Activated CD4-positive, alpha-beta T cell treated with anti-CD3 and anti-CD28 coated beads for 4 hours (primary cell): ENCODE measurements around the gene USP7.
"Not testable (repeated sequence)": the region's sequence is repeated elsewhere in the genome, so short reads cannot be mapped to it uniquely, and the experiment has no call there.

Experiments
- DNase-seq, 2 donors: peaks; one replicate each; pipeline ENCODE4 v3.0.0-alpha.2; 2020

The USP7 gene

GRCh38 chr16:8858994-8859912 is 104.5 kb downstream of the USP7 start:
- DNase-seq = no peak

- no peak for DNase-seq
Observed at GRCh38 chr16:8855972-8856371, 107.7 kb downstream of the USP7 start.

GRCh38 chr16:8855051-8855786 is 108.5 kb downstream of the USP7 start:
- DNase-seq = no peak

GRCh38 chr16:8854298-8854948 is 109.3 kb downstream of the USP7 start:
- DNase-seq = no peak

- DNase-seq = no peak
Observed at GRCh38 chr16:8853611-8854010, 110.1 kb downstream of the USP7 start.

- no peak for DNase-seq
Observed at GRCh38 chr16:8853150-8853549, 110.6 kb downstream of the USP7 start.

GRCh38 chr16:8852534-8852933 is 111.2 kb downstream of the USP7 start:
- no peak for DNase-seq

GRCh38 chr16:8851761-8852403 is 111.8 kb downstream of the USP7 start:
- no peak for DNase-seq

GRCh38 chr16:8850279-8850885 is 113.3 kb downstream of the USP7 start:
- no peak for DNase-seq

GRCh38 chr16:8849411-8850011 is 114.2 kb downstream of the USP7 start:
- DNase-seq = no peak

GRCh38 chr16:8848939-8849391 is 114.7 kb downstream of the USP7 start:
- DNase-seq = no peak

- DNase-seq = no peak
Observed at GRCh38 chr16:8848231-8848938, 115.3 kb downstream of the USP7 start.

GRCh38 chr16:8847623-8848022 is 116.1 kb downstream of the USP7 start:
- DNase-seq = no peak

GRCh38 chr16:8847145-8847544 is 116.6 kb downstream of the USP7 start:
- DNase-seq = no peak

- no peak for DNase-seq
Observed at GRCh38 chr16:8846401-8846932, 117.2 kb downstream of the USP7 start.

GRCh38 chr16:8845699-8846298 is 117.9 kb downstream of the USP7 start:
- no peak for DNase-seq

- DNase-seq = not testable (repeated sequence)
Observed at GRCh38 chr16:8843296-8843695, 120.4 kb downstream of the USP7 start.
